ENCODE measurements around the gene QDPR. TPM values are rescaled to one million over a fixed set of nuclear protein-coding genes. Genes with fewer than 3 reads are reported as not detected.
A peak's percentile ranks its signal among the peaks of the same experiment; 100 is the strongest.
"Not testable (repeated sequence)": the region's sequence is repeated elsewhere in the genome, so short reads cannot be mapped to it uniquely, and the experiment has no call there.

The QDPR gene
- total RNA-seq, 1 experiment from 2014 or later = 15.2 TPM

- Histone ChIP-seq H3K4me3 (ENCODE audit: low read depth in 2 of 2, low read length in 2 of 2) (no peak overlapping the region), H3K36me3 (ENCODE audit: control insufficient read depth, insufficient read depth, low read length) (no peaks in the 10 kb centered on the region), H3K27ac (ENCODE audit: low read length) (no peak overlapping the region), H3K4me1 (ENCODE audit: control insufficient read depth, insufficient read depth, low read length) (no peaks in the 10 kb centered on the region), H3K27me3 (ENCODE audit: control insufficient read depth, insufficient read depth, low read length) (no peaks in the 10 kb centered on the region), H3K9me3 (ENCODE audit: control insufficient read depth, insufficient read depth, low read depth, low read length) (no peaks in the 10 kb centered on the region)
- ATAC-seq (no peak), DNase-seq (ENCODE audit: low read depth, low spot score) (peak; percentile 5)
- POLR2A ChIA-PET = interaction anchor here (0.5 kb wide), 1 partner anchor 1927 kb away, joined by 9 read pairs; no protein-coding TSS in a partner anchor
- in situ Hi-C loops (cut with HindIII; ENCODE audit: low pct_unique_long_range_greater_than_20kb, low sequenced_read_pairs) (no loop called here), intact Hi-C loops (cut with micrococcal nuclease; ENCODE audit: unreplicated experiment) (loop anchor here (10.0 kb wide), 1 partner anchor 1051 kb away; no protein-coding TSS in a partner anchor)
- CTCF ChIA-PET = no interaction called here
- no TSS peak for BruUV-seq (replicated peaks)
- TF ChIP-seq, protein P1, sequence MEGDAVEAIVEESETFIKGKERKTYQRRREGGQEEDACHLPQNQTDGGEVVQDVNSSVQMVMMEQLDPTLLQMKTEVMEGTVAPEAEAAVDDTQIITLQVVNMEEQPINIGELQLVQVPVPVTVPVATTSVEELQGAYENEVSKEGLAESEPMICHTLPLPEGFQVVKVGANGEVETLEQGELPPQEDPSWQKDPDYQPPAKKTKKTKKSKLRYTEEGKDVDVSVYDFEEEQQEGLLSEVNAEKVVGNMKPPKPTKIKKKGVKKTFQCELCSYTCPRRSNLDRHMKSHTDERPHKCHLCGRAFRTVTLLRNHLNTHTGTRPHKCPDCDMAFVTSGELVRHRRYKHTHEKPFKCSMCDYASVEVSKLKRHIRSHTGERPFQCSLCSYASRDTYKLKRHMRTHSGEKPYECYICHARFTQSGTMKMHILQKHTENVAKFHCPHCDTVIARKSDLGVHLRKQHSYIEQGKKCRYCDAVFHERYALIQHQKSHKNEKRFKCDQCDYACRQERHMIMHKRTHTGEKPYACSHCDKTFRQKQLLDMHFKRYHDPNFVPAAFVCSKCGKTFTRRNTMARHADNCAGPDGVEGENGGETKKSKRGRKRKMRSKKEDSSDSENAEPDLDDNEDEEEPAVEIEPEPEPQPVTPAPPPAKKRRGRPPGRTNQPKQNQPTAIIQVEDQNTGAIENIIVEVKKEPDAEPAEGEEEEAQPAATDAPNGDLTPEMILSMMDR (IDR thresholded peaks at IDR 0.05) = no peak
- no peak for TF ChIP-seq TCF7L2 (IDR thresholded peaks at IDR 0.05; ENCODE audit: low read depth, low read length)
Observed at GRCh38 chr4:17544205-17544604, 32.3 kb upstream of the QDPR start.

GRCh38 chr4:17537060-17537459, 25.2 kb upstream of the QDPR start:
- POLR2A ChIA-PET; ATAC-seq; H3K27ac ChIP-seq (ENCODE audit: low read length); H3K4me1 ChIP-seq (ENCODE audit: control insufficient read depth, insufficient read depth, low read length); H3K36me3 ChIP-seq (ENCODE audit: control insufficient read depth, insufficient read depth, low read length); DNase-seq (ENCODE audit: low read depth, low spot score); H3K4me3 ChIP-seq (ENCODE audit: low read depth in 2 of 2, low read length in 2 of 2); BruUV-seq (replicated peaks); intact Hi-C loops (cut with micrococcal nuclease; ENCODE audit: unreplicated experiment); H3K27me3 ChIP-seq (ENCODE audit: control insufficient read depth, insufficient read depth, low read length); CTCF ChIA-PET; H3K9me3 ChIP-seq (ENCODE audit: control insufficient read depth, insufficient read depth, low read depth, low read length); in situ Hi-C loops (cut with HindIII; ENCODE audit: low pct_unique_long_range_greater_than_20kb, low sequenced_read_pairs): not testable (repeated sequence)

DNA sequence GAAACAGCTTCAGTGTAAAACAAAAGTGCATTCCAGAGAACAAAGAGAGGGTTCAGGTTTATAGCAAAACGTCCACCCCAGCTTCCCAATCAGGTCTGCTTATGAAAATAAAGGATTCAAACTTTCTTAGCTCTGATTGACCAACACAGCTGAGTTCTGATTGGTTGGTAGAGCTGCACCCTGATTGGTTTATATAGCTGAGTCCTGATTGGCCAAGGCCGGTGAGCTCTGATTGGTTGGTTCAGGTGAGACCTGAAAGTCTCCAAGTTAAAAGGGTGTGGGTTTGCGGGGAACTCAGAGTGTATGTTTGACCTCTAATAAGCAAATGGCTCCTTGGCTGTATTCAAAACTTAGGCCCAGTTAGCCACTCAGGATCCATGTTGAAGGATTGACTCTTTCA, 24.0 kb upstream of the QDPR start:
- no peak for ATAC-seq
- TF ChIP-seq, protein P2, sequence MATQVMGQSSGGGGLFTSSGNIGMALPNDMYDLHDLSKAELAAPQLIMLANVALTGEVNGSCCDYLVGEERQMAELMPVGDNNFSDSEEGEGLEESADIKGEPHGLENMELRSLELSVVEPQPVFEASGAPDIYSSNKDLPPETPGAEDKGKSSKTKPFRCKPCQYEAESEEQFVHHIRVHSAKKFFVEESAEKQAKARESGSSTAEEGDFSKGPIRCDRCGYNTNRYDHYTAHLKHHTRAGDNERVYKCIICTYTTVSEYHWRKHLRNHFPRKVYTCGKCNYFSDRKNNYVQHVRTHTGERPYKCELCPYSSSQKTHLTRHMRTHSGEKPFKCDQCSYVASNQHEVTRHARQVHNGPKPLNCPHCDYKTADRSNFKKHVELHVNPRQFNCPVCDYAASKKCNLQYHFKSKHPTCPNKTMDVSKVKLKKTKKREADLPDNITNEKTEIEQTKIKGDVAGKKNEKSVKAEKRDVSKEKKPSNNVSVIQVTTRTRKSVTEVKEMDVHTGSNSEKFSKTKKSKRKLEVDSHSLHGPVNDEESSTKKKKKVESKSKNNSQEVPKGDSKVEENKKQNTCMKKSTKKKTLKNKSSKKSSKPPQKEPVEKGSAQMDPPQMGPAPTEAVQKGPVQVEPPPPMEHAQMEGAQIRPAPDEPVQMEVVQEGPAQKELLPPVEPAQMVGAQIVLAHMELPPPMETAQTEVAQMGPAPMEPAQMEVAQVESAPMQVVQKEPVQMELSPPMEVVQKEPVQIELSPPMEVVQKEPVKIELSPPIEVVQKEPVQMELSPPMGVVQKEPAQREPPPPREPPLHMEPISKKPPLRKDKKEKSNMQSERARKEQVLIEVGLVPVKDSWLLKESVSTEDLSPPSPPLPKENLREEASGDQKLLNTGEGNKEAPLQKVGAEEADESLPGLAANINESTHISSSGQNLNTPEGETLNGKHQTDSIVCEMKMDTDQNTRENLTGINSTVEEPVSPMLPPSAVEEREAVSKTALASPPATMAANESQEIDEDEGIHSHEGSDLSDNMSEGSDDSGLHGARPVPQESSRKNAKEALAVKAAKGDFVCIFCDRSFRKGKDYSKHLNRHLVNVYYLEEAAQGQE (IDR thresholded peaks at IDR 0.05; ENCODE audit: insufficient read depth in 1 of 2, low read depth in 2 of 2, low read length in 1 of 2) = no peak
- TF ChIP-seq, protein P1 (IDR thresholded peaks at IDR 0.05) = no peak
- no peak for TF ChIP-seq TCF7L2 (IDR thresholded peaks at IDR 0.05; ENCODE audit: low read depth, low read length)
- TF ChIP-seq SIN3A (IDR thresholded peaks at IDR 0.05; ENCODE audit: borderline replicate concordance, insufficient read depth, low read depth, low read length) = no peak
- TF ChIP-seq POLR2AphosphoS5 (IDR thresholded peaks at IDR 0.05; ENCODE audit: low read depth, low read length) = no peak
- intact Hi-C loops (cut with micrococcal nuclease; ENCODE audit: unreplicated experiment) = no loop called here
- DNase-seq (ENCODE audit: low read depth, low spot score) = no peak
- Histone ChIP-seq H3K36me3 (ENCODE audit: control insufficient read depth, insufficient read depth, low read length) (no peaks in the 10 kb centered on the region), H3K27me3 (ENCODE audit: control insufficient read depth, insufficient read depth, low read length) (no peaks in the 10 kb centered on the region), H3K9me3 (ENCODE audit: control insufficient read depth, insufficient read depth, low read depth, low read length) (no peaks in the 10 kb centered on the region), H3K4me1 (ENCODE audit: control insufficient read depth, insufficient read depth, low read length) (no peaks in the 10 kb centered on the region), H3K4me3 (ENCODE audit: low read depth in 2 of 2, low read length in 2 of 2) (no peak overlapping the region), H3K27ac (ENCODE audit: low read length) (no peak overlapping the region)
- POLR2A ChIA-PET = no interaction called here
- CTCF ChIA-PET = no interaction called here
- BruUV-seq (replicated peaks) = no TSS peak
- in situ Hi-C loops (cut with HindIII; ENCODE audit: low pct_unique_long_range_greater_than_20kb, low sequenced_read_pairs) = no loop called here

All from Panc1 (cell line).